Urinary bladder (tissue), 4 donors: ENCODE measurements around the gene PHF1. TPM values are rescaled to one million over a fixed set of nuclear protein-coding genes. Genes with fewer than 3 reads are reported as not detected.
"Not testable (repeated sequence)": the region's sequence is repeated elsewhere in the genome, so short reads cannot be mapped to it uniquely, and the experiment has no call there.

ENCODE experiments used
- DNase-seq: peaks from one replicate; pipeline ENCODE4 v3.0.0-alpha.2; 2015; ENCODE audit errors: extremely low spot score
- H3K27ac ChIP-seq: one replicate; pipeline ENCODE4 v1.5.1; 2013; ENCODE audit warnings: low read depth, mild to moderate bottlenecking, moderate library complexity
- H3K36me3 ChIP-seq: one replicate; pipeline ENCODE4 v1.6.1; 2013; ENCODE audit warnings: mild to moderate bottlenecking, moderate library complexity; ENCODE audit not compliant: insufficient read depth
- H3K4me1 ChIP-seq: one replicate; pipeline ENCODE4 v1.6.1; 2013; ENCODE audit warnings: mild to moderate bottlenecking, moderate library complexity; ENCODE audit not compliant: insufficient read depth
- H3K4me3 ChIP-seq: one replicate; pipeline ENCODE4 v1.5.1; 2013; ENCODE audit warnings: low read depth, low read length
- WGBS: extraction: QIAGEN DNeasy Blood & Tissue Kit; methylation state at CpG from one replicate; pipeline ENCODE4 v1.1.7; 2013; 5-methylcytosine and 5-hydroxymethylcytosine counted together
- polyA plus RNA-seq: library from polyadenylated mRNA; stranded (reverse); fragments of 200-250 nt; gene quantifications from one replicate; pipeline ENCODE4 v1.2.3, GENCODE V29; 2013
- total RNA-seq: library from RNA; depleted of rRNA; stranded (reverse); fragments of >200 nt; gene quantifications from one replicate; pipeline ENCODE4 v1.2.3, GENCODE V29; 2014
- donor health status: healthy with polysubstance abuse.
- donor health status: healthy.

The PHF1 gene
- total and polyA plus RNA-seq, 2 donors = 16.4 to 79.4 TPM

DNA sequence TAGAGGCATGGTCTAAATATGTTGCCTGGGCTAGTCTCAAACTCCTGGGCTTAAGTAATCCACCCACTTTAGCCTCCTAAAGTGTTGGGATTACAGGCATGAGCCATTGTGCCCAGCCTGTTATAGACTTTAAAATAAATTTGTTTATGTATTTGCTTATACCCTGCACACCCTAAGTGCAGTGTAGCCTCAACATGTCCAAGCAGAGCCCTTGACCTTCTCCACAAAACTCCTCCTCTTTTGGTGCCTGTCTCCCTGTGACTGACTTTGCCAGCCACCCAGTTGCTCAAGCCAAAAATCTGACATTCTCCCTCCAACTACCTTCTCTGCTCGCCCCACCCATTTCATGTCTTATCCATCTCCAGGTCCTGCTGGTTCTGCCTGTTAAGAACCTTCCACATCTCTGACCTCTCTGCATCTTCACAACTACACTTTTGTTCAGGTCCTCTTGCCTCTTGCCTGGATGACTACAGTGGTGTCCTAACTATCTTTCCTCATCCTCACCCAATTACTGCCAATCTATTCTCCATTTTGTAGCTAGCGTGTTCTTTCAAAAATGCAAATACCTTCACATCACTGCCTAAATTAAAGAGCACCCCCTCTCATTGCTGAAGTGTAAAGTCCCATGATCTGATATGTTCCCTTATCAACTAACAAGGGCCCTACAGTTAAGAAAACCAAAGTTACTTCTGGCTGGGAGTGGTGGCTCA is 30.4 kb upstream of the PHF1 start:
- Histone ChIP-seq H3K36me3 (no peaks in the 10 kb centered on the region), H3K4me1 (no peaks in the 10 kb centered on the region), H3K4me3 (no peak overlapping the region), H3K27ac (no peak overlapping the region)
- DNase-seq = no peak
- 84% methylated on average over 2 of the region's 2 CpGs for WGBS

DNA sequence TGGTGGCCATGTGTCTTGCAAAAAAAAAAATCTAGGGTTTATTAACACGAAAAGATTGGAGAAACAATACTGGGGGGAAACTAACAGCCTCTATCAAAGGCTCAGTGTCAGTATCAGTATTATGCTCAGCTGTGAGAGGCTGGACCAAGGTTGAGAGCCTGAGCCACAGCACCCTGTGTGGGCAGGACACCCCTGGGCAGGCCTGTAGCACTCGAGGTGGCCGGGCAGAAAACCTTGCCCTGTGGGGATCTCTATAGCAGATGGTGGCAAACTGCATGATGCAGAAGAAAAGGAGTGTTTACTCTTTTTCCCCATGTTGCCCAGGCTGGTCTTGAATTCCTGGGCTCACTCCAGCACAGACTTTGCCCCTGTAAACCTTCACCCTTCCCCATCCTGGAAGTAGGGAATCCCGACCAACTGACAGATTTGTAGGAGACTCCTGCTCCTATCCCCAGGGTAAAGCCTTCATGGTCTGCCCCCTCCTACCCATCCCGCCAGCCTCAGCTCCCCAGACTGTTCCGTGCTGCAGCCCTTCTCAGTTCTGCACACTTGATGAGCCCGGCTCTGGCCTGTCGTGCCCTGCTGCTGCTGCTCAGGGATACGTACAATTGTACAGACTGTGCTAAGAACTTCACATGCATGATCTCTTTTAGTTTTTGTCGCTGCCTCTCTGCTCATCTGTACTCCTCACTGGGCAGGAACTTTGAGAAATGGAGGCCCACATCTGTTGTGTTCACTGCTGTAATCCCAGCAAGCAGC is 27.2 kb upstream of the PHF1 start:
- WGBS = 76% methylated on average over 10 of the region's 10 CpGs
- Histone ChIP-seq H3K4me1 (no peaks in the 10 kb centered on the region), H3K36me3 (no peaks in the 10 kb centered on the region), H3K27ac (no peak overlapping the region), H3K4me3 (no peak overlapping the region)
- DNase-seq = no peak

DNA sequence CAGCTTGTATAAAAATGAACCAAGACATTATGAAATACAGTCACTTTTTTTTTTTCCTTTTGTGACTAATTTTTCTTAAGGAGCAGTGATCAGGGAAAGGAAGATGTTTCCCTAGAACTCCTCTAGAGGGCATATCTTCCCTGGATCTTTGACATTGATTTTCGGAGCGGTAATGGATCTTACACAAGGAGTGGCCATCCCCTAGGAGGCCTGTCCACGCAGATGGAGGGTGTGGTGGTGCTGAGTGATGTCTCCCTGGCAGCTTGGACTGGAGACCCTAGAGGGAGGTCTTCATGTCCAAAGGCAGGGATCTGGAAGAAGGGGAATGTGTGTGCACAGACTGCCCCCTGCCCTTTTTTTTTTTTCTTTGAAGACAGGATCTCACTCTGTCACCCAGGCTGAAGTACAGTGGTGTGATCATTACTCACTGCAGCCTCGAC is 26.2 kb upstream of the PHF1 start:
- Histone ChIP-seq H3K27ac (no peak overlapping the region), H3K4me1 (no peaks in the 10 kb centered on the region), H3K36me3 (no peaks in the 10 kb centered on the region), H3K4me3 (no peak overlapping the region)
- DNase-seq = no peak
- 26% methylated on average over 4 of the region's 4 CpGs for WGBS

DNA sequence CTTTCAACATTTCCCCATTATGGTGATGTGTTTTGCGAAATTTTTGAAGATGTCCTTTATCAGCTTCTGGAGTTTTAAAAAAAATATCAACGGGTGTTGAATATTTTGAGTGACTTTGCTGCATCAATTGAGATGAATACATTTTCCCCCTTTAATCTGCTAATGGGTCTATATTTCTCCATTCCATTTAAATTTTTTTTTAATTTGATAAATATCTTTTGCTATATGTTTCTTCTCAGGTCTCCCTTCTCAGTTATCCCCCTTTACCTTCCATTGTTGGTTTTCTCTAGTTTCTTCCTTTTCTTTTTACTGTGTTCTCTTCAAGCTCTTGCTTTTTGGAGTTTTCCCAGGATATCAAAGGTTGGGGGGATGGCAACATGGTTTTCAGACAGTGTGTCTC is 20.6 kb upstream of the PHF1 start:
- WGBS = 93% methylated on average over 2 of the region's 2 CpGs
- no peak for DNase-seq
- Histone ChIP-seq H3K4me3 (no peak overlapping the region), H3K36me3 (no peaks in the 10 kb centered on the region), H3K27ac (no peak overlapping the region), H3K4me1 (no peaks in the 10 kb centered on the region)

DNA sequence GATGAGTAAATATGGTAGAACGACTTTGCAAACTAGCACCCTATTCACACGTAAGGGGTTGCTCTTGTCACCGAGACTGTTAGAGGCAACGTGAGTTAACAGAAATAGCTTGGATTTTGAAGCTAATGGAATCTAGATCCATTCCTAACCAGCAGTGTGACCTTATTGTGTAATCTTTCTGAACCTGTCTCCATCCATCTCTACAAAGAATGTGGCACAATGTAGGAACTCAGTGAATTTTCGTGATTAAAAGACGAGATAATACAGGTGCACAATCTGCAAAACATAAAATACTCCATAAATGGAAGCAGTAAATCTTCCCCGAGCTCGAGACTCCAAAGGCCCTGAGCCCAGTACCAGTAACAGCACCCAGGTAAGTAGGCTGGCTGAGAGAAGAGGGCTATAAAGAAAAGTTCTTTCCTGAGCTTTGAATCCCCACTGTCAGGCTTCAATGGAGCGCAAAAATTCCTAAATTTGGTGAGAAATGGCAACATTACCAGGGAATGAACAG is 20.0 kb upstream of the PHF1 start:
- H3K4me1 ChIP-seq = no peaks in the 10 kb centered on the region
- no peaks in the 10 kb centered on the region for H3K36me3 ChIP-seq
- peak overlapping the region; percentile 85 for H3K27ac ChIP-seq
- DNase-seq = no peak
- H3K4me3 ChIP-seq = no peak overlapping the region
- WGBS = 72% methylated on average over 9 of the region's 9 CpGs

DNA sequence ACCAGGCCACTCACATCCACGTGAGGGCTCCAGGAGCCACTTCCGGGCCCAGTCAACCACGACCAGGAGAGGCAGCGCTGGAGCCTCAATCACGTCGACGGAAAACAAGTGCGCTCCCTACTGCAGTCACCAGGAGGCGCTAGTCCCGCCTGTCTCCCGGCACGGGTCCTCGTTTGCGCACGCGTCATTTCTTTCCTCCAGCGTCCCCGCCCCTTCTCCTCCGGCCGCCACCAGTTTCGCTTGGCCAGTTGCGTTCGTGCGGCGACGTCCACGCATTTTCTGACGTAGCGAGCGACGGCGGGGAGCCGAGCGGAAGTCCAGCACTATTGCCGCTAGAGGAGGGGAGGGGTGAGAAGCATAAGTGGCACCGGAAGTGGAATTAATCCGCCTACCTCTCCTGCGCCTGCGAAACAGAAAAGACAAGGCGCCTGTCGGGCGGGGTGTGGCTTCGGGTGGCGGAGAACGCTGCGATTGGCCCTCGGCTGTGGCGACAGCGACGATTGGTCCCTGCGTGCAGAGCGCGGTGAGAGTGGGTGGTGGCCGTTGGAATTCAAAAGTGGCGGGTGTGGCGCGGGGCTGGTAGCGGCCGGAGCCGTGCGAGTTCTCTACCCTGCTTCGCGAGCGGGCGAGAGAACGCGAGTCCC is 19.4 kb upstream of the PHF1 start, which contains the start of gene KIFC1:
KIFC1 (plus strand) TSS at position 546 of the 644 bp plus-strand sequence. CDS start 163 bp downstream, outside the sequence.
- peak; percentile 99 for DNase-seq
- no peaks in the 10 kb centered on the region for H3K4me1 ChIP-seq
- under 1% methylated on average over 67 of the region's 67 CpGs for whole genome bisulfite sequencing
- no peaks in the 10 kb centered on the region for H3K36me3 ChIP-seq
- peak within 1 kb of the TSS; percentile 85 for H3K27ac ChIP-seq
- peak within 1 kb of the TSS; percentile 9 for H3K4me3 ChIP-seq

DNA sequence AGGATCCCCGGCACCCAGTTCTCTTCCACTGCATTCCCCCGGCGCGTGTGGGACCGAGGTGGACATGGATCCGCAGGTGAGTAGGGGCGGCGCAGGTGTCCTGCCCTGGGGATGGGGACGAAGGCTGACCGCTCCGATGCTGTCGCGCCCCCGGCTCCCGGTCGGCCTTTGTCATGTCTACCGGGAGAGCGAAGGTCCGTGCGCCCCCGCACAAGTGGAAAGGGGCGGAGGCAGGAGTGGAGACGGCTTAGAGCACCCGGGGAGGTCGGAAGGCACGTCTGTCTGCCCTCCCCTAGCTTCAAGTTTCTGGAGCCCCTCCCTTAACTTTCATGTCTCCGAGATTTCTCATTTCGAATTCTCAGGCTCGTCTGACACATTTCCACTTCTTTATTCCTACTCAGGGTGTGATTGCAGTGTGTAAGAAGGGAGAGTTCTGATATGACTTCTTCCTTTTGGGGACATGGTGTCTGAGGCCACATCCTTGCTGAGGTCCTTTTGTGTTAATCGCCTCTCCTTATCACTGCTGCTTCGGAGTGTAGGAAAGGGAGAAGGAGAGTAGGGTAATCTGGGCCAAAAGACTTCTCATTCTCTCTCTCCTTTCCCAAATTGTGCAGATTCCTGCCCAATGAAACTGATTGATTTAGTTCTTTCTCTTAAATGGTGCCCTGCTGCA is 18.8 kb upstream of the PHF1 start:
- no peak for DNase-seq
- under 1% methylated on average over 31 of the region's 31 CpGs for WGBS
- Histone ChIP-seq H3K4me1 (no peaks in the 10 kb centered on the region), H3K27ac (peak overlapping the region; percentile 60), H3K36me3 (no peaks in the 10 kb centered on the region), H3K4me3 (peak overlapping the region; percentile 9)

DNA sequence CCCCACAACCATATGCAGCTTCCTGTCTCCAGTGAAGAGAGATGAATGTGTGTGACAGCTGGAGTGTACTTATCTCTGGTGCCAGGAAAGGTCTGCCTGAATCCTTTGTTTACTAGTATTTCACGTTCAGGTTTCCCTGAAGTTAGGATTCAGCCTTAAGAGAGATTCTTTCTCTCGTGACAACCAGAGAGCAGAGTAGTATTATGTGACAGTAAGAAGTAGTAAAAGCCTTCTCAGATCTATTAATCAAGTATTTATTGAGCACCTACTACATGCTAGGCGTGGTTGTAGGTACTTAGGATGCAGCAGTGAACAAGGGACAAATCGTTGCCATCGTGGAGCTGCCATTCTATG is 18.2 kb upstream of the PHF1 start:
- no peak overlapping the region for H3K4me3 ChIP-seq
- H3K4me1 ChIP-seq = no peaks in the 10 kb centered on the region
- no peak overlapping the region for H3K27ac ChIP-seq
- no peaks in the 10 kb centered on the region for H3K36me3 ChIP-seq
- DNase-seq = no peak
- 37% methylated on average over 5 of the region's 5 CpGs for WGBS

DNA sequence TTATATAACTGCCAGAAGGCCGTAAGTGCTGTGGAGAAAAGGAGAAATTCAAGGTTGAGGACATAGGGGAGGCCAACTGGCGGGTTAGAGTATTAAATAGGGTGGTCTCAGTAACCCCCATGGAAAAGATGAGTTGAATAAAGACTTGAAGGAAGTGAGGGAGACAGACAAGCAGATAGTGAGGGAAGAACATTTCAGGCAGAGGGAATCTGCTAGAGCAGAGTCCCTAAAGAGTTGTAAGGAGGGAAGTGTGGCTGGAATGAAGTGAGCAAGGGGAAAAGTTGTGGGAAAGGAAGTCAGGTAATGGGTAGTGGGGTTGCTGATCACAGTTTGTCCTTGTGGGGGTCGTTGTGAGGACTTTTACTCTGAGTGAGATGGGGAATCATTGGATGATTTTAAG is 17.8 kb upstream of the PHF1 start:
- Histone ChIP-seq H3K4me3 (no peak overlapping the region), H3K27ac (no peak overlapping the region), H3K4me1 (no peaks in the 10 kb centered on the region), H3K36me3 (no peaks in the 10 kb centered on the region)
- no peak for DNase-seq
- WGBS = 57% methylated on average over 3 of the region's 3 CpGs

DNA sequence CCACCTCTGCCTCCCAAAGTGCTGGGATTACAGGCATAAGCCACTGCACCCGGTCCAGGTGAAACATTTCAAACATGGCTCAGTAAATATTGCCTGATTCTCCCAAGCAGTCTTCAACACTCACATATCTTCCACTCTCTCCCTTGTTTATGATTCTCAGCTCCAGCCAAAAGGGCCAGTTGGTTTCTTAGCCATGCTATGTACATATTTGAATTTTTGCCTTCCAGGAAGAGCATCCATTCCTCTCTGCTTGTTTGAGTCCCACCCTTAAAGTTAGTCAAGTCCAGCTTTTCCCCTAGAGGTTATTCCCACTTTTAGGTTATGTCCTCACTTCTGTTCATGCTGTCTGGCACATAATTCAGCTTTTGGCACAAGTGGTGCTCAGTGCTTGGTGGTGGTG is 13.3 kb upstream of the PHF1 start:
- Histone ChIP-seq H3K4me1 (no peaks in the 10 kb centered on the region), H3K4me3 (no peak overlapping the region), H3K27ac (no peak overlapping the region), H3K36me3 (no peaks in the 10 kb centered on the region)
- no peak for DNase-seq
- WGBS = 43% methylated on average over 1 of the region's 1 CpG

DNA sequence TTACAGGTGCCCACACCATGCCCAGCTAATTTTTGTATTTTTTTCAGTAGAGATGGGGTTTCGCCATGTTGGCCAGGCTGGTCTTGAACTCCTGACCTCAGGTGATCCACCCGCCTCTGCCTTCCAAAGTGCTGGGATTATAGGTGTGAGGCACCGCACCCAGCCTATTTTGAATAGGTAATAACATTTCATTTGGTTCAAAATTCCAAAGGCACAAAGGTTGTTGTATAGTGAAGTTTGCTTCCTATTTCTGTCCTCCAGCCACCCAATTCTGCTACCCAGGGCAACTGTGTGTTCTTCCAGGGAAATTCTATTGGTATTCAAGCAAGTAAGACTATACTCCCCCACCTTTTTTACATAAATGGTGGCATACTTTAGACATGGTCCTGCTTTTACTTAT is 12.2 kb upstream of the PHF1 start:
- not testable (repeated sequence) for H3K36me3 ChIP-seq, H3K4me3 ChIP-seq, H3K27ac ChIP-seq, DNase-seq, H3K4me1 ChIP-seq
- WGBS = 94% methylated on average over 3 of the region's 3 CpGs

DNA sequence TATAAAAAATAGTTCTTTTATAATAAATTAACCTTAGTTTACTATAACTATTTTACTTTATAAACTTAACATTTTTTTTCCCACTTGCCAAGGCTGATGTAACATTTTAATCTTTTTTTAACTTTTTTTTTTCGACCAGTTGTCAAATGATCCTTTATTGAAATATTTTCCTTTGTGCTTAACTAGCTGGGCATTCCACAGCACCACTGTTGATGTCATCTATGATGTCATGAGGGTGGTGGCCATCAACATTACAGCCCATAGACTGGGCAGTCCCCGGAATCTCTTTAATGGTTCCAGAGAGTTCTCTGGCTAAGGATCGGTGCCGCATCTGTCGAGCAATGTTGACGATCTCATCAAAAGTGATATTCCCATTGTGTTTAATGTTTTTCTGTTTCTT is 10.9 kb upstream of the PHF1 start:
- not testable (repeated sequence) for H3K36me3 ChIP-seq, DNase-seq, H3K27ac ChIP-seq, H3K4me3 ChIP-seq, H3K4me1 ChIP-seq
- WGBS = 95% methylated on average over 6 of the region's 6 CpGs

DNA sequence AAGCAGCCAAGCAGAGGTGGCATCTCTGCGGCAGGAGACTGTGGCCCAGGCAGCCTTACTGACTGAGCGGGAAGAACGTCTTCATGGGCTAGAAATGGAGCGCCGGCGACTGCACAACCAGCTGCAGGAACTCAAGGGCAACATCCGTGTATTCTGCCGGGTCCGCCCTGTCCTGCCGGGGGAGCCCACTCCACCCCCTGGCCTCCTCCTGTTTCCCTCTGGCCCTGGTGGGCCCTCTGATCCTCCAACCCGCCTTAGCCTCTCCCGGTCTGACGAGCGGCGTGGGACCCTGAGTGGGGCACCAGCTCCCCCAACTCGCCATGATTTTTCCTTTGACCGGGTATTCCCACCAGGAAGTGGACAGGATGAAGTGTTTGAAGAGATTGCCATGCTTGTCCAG is 5.9 kb upstream of the PHF1 start:
- 95% methylated on average over 17 of the region's 17 CpGs for WGBS
- H3K27ac ChIP-seq = no peak overlapping the region
- no peak for DNase-seq

More for the DNA sequence above, 5.9 kb upstream of the PHF1 start:
- no peaks in the 10 kb centered on the region for H3K4me1 ChIP-seq
- no peak overlapping the region for H3K4me3 ChIP-seq
- H3K36me3 ChIP-seq = no peaks in the 10 kb centered on the region
